GM23338 (cell line): ENCODE data around the gene OPN3. TPM values are rescaled to one million over a fixed set of nuclear protein-coding genes. Genes with fewer than 3 reads are reported as not detected.

Source experiments
- ATAC-seq: fragments of 200-7000 bp; cut with Tn5 transposase; 3 replicates; pipeline ENCODE4 v1.9.1; 2020
- DNase-seq: peaks from one replicate; pipeline ENCODE4 v3.0.0-alpha.2; 2015; ENCODE audit warnings: low spot score
- H2AFZ ChIP-seq: fragments of 200-600 bp; sonication (generic); 2 replicates; pipeline ENCODE4 v1.8.0; 2016; ENCODE audit warnings: antibody characterized with exemption, mild to moderate bottlenecking, moderate library complexity
- H3F3A ChIP-seq: fragments of 200-600 bp; sonication (generic); replicated peaks from 2 replicates; pipeline ENCODE4 v1.8.0; 2017; ENCODE audit warnings: antibody characterized with exemption, mixed run types, low read depth
- H3K27ac ChIP-seq: fragments of 200-600 bp; sonication (generic); 2 replicates; pipeline ENCODE4 v1.6.1; 2016; ENCODE audit warnings: low read depth
- H3K27me3 ChIP-seq: fragments of 200-600 bp; sonication (generic); 2 replicates; pipeline ENCODE4 v1.8.0; 2016; ENCODE audit warnings: mild to moderate bottlenecking, mixed run types, moderate library complexity; ENCODE audit not compliant: insufficient read depth
- H3K36me3 ChIP-seq: fragments of 200-600 bp; sonication (generic); 2 replicates; pipeline ENCODE4 v1.8.0; 2016; ENCODE audit warnings: mild to moderate bottlenecking; ENCODE audit not compliant: insufficient read depth
- H3K4me1 ChIP-seq: fragments of 200-600 bp; sonication (generic); 2 replicates; pipeline ENCODE4 v1.8.0; 2016; ENCODE audit warnings: mild to moderate bottlenecking, moderate library complexity; ENCODE audit not compliant: insufficient read depth
- H3K4me2 ChIP-seq: fragments of 200-600 bp; sonication (generic); 2 replicates; pipeline ENCODE4 v1.7.1; 2017; ENCODE audit warnings: mixed run types
- H3K4me3 ChIP-seq: fragments of 200-600 bp; sonication (generic); 2 replicates; pipeline ENCODE4 v1.6.1; 2016; ENCODE audit warnings: mixed run types
- H3K79me2 ChIP-seq: fragments of 200-600 bp; sonication (generic); replicated peaks from 2 replicates; pipeline ENCODE4 v1.8.0; 2017; ENCODE audit warnings: mild to moderate bottlenecking; ENCODE audit not compliant: insufficient read depth
- H3K9me2 ChIP-seq: fragments of 200-600 bp; sonication (generic); 2 replicates; pipeline ENCODE4 v1.8.0; 2017; ENCODE audit not compliant: insufficient read depth
- H4K20me1 ChIP-seq: fragments of 200-600 bp; sonication (generic); replicated peaks from 2 replicates; pipeline ENCODE4 v1.8.0; 2017; ENCODE audit warnings: mild to moderate bottlenecking; ENCODE audit not compliant: insufficient read depth
- H3K27ac Mint-ChIP-seq: 2 replicates; pipeline ENCODE4 v1.8.0; 2020; ENCODE audit warnings: inconsistent platforms, mild to moderate bottlenecking, moderate library complexity, mixed read lengths
- H3K27me3 Mint-ChIP-seq: 3 replicates; pipeline ENCODE4 v1.8.0; 2022; ENCODE audit warnings: low read depth, mild to moderate bottlenecking, moderate library complexity, mixed read lengths, inconsistent platforms; ENCODE audit not compliant: insufficient read depth, poor library complexity
- H3K36me3 Mint-ChIP-seq: 3 replicates; pipeline ENCODE4 v1.8.0; 2021; ENCODE audit warnings: low read depth, mild to moderate bottlenecking, inconsistent platforms, moderate library complexity, mixed read lengths
- H3K4me1 Mint-ChIP-seq: 3 replicates; pipeline ENCODE4 v1.8.0; 2020; ENCODE audit warnings: mild to moderate bottlenecking, inconsistent platforms, mixed read lengths
- H3K4me3 Mint-ChIP-seq: 3 replicates; pipeline ENCODE4 v1.8.0; 2021; ENCODE audit warnings: moderate library complexity, mild to moderate bottlenecking, inconsistent platforms, mixed read lengths
- H3K9me3 Mint-ChIP-seq: 3 replicates; pipeline ENCODE4 v1.8.0; 2020; ENCODE audit warnings: moderate library complexity, mild to moderate bottlenecking, inconsistent platforms, mixed read lengths
- CREB1 ChIP-seq: fragments of 250-450 bp; sonication (Bioruptor Pico); IDR thresholded peaks from 2 replicates; pipeline ENCODE4 v1.5.0; 2020; ENCODE audit warnings: low read depth, mild to moderate bottlenecking, moderate library complexity
- CTCF ChIP-seq, 2 experiments: fragments of 200-600 bp in 1 of 2; sonication (generic) in 1 of 2; conservative IDR thresholded peaks; 2 replicates each; pipeline versions ENCODE4 v1.5.1 to v1.6.1; 2016 to 2017; ENCODE audit warnings: antibody characterized with exemption in 2 of 2, low read depth in 2 of 2, mild to moderate bottlenecking in 2 of 2, moderate library complexity in 1 of 2
- EZH2 ChIP-seq: fragments of 200-600 bp; sonication (generic); IDR thresholded peaks from one replicate; pipeline ENCODE4 v1.8.0; 2017; ENCODE audit warnings: antibody characterized with exemption, mild to moderate bottlenecking, low read depth; ENCODE audit not compliant: unreplicated experiment
- JUNB ChIP-seq: IDR thresholded peaks from one replicate; pipeline ENCODE4 v1.6.1; 2016; ENCODE audit warnings: antibody characterized with exemption; ENCODE audit not compliant: unreplicated experiment
- POLR2AphosphoS5 ChIP-seq: IDR thresholded peaks from 2 replicates; pipeline ENCODE4 v1.6.1; 2016; ENCODE audit warnings: antibody characterized with exemption, low read depth
- REST ChIP-seq: IDR thresholded peaks from one replicate; pipeline ENCODE4 v1.6.1; 2018; ENCODE audit warnings: antibody characterized with exemption; ENCODE audit not compliant: unreplicated experiment
- STAT1 ChIP-seq: IDR thresholded peaks from one replicate; pipeline ENCODE4 v1.6.1; 2016; ENCODE audit warnings: antibody characterized with exemption; ENCODE audit not compliant: unreplicated experiment
- ZNF114 ChIP-seq: fragments of 250-450 bp; sonication (Bioruptor Pico); IDR thresholded peaks from 2 replicates; pipeline ENCODE4 v1.5.0; 2020; ENCODE audit warnings: mild to moderate bottlenecking, moderate library complexity
- ZNF462 ChIP-seq: fragments of 250-450 bp; sonication (Bioruptor Pico); IDR thresholded peaks from 2 replicates; pipeline ENCODE4 v1.5.0; 2020; ENCODE audit warnings: mild to moderate bottlenecking, moderate library complexity
- polyA plus RNA-seq: library from polyadenylated mRNA; unstranded; fragments of >200 nt; fragmentation: Nextera tagmentation; extraction: Ambion mirVana; gene quantifications from 2 replicates; pipeline ENCODE4 v1.2.1, GENCODE V29; 2016
- total RNA-seq: library from RNA; depleted of rRNA; stranded (reverse); fragments of >200 nt; shearing (Covaris generic); gene quantifications from 2 replicates; pipeline ENCODE4 v1.2.3, GENCODE V29; 2014

Gene OPN3
- total and polyA plus RNA-seq, 2 experiments from 2014 or later, result 23.7 to 46.8 TPM

GRCh38 chr1:241637046-241637590 is 3.1 kb downstream of the OPN3 start:
- Histone ChIP-seq H3K27ac (no peak overlapping the region), H3K4me3 (peak overlapping the region; percentile 79), H3K36me3 (peaks cover 9% of the 10 kb centered on the region; the same call in 1 of the 2 replicates), H3F3A (no peaks in the 10 kb centered on the region), H3K79me2 (peaks cover 74% of the 10 kb centered on the region), H3K4me2 (peak overlapping the region; percentile 76), H4K20me1 (peaks cover 13% of the 10 kb centered on the region), H3K4me1 (peaks cover 23% of the 10 kb centered on the region), H3K9me2 (no peaks in the 10 kb centered on the region), H3K27me3 (no peaks in the 10 kb centered on the region), H2AFZ (no peak overlapping the region)
- Mint-ChIP-seq H3K4me1 (peaks cover 32% of the 10 kb centered on the region), H3K27me3 (peaks cover 7% of the 10 kb centered on the region), H3K36me3 (peaks cover 40% of the 10 kb centered on the region), H3K9me3 (peaks cover 15% of the 10 kb centered on the region), H3K27ac (peak overlapping the region; percentile 28; the same call in 1 of the 2 replicates), H3K4me3 (peak overlapping the region; percentile 78)
- DNase-seq (no peak), ATAC-seq (no peak)
- no peak for TF ChIP-seq REST
- no peak for TF ChIP-seq ZNF114 (CRISPR knock-in tag)
- no peak for TF ChIP-seq JUNB
- TF ChIP-seq CTCF (conservative IDR thresholded peaks at IDR 0.05; ENCODE audit: low read depth in 2 of 2), result no peak
- TF ChIP-seq CREB1, result no peak
- TF ChIP-seq POLR2AphosphoS5, result no peak
- no peak for TF ChIP-seq EZH2
- TF ChIP-seq STAT1, result no peak
- TF ChIP-seq ZNF462 (CRISPR knock-in tag), result no peak
